SIG-M5 treated with dmso at 0.1 percent for 504 hours (cell line): ENCODE measurements around the gene ITPRID1.
"Not testable (repeated sequence)": the region's sequence is repeated elsewhere in the genome, so short reads cannot be mapped to it uniquely, and the experiment has no call there.

Experiments used
- DNase-seq: peaks from one replicate; lab custom pipeline; 2025; ENCODE audit not compliant: unreplicated experiment; lab: John Stamatoyannopoulos, UW

The ITPRID1 gene

DNA sequence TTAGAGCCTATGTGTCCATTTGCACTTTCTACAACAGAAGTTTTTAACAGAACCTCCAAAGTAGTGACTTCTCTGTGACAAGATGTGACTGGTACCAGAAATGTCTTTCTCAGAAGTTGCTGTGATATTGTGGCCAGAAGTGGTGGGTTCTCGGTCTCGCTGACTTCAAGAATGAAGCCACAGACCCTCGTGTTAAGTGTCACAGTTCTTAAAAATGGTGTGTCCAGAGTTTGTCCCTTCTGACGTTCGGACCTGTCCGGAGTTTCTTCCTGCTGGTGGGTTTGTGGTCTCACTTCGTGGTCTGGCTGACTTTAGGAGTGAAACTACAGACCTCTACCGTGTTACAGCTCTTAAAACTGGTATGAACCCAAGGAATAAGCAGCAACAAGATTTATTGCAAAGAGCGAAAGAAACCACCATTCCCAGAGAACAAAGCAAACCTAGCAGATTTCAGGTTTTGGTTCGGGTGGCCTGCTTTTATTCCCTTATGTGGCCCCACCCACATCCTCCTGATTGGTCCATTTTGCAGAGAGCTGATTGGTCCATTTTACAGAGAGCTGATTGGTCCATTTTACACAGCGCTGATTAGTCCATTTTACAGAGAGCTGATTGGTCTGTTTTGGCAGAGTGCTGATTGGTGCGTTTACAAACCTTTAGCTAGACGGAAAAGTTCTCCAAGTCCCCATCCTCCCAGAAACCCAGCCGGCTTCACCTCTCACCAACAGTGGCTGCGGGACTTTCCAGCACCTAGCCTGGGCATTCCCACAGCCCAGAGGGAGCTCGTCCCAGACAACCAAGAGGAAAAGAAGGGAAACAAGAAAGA is 3.0 kb downstream of the ITPRID1 start:
- no peak for DNase-seq

DNA sequence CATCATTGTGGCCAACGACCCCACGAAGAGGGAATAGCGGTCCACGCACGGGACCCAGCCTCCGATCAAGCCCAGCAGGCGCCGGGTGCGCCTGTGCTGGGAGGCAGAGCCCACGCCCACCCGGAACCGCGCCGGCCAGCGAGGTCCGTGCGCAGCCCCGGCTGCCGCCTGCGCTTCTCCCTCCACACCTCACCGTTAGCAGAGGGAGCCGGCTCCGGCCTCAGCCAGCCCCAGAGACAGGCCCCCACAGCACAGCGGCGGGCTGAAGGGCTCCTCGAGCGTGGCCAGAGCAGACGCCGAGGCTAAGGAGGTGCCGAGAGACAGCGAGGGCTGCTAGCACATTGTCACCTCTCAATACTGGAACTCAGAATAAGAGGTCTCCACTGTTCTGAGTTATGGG is 3.6 kb downstream of the ITPRID1 start:
- DNase-seq = no peak

DNA sequence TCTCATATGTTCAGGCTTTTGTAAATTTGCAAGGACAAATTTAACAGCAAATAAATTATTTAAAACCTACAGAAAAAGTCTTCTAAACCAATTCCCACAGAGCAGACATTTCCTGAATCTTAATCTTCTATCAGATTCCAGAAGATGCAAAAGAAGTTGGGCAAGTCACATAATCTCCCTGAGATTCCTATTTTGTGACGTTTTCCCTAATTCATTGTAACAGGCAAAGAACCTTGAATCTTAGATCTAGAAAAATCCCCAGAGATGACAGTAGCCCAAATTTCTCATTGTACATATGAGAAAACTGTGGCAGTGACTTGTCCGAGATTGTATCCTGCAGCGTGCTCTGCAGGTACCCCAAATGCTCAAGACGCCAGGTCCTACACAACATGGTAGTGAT is 4.9 kb downstream of the ITPRID1 start:
- no peak for DNase-seq

DNA sequence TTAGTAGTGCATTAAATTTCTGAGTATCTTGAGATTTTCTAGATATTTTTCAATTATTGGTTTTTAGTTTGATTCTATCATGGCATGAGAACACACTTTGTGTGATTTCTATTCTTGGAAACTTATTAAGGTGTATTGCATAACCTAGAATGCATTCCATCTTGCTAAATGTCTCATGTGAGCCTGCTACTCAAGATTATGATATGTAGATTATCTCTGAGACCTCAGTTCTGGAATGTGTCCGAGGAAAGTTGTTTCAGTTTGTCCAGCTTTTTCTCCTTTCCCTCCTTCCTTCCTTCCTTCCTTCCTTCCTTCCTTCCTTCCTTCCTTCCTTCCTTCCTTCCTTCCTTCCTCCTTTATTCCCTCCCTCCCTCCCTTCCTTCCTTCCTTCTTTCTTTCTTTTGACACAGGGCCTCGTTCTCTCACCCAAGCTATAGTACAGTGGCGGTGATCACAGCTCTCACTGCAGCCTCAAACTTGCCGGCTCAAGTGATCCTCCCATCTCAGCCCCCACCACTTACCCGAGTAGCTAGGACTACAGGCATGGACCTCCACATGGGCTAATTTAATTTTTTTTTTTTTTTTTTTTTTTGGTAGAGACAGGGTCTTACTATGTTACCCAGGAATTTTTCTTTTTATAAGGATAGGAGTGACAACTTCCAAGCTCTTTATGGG is 7.6 kb downstream of the ITPRID1 start:
- DNase-seq = no peak

DNA sequence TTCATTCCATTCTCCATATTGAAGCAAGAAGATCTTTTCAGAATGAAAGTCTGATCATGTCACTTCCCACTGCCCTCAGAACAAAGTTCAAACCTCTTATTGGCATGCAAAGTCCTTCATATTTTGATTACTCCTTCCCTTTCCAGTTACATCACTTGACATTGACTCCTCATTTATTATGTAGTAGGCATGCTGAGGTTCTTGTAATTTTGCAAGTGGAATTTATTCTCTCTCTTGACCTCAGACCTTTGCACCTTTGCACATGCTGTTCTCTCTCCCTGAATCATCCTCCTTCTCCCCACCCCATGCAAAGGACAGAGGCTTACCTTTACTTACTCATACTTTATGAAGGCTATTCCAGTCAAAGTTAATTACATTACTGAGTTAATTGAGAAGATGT is 13.0 kb downstream of the ITPRID1 start:
- no peak for DNase-seq

DNA sequence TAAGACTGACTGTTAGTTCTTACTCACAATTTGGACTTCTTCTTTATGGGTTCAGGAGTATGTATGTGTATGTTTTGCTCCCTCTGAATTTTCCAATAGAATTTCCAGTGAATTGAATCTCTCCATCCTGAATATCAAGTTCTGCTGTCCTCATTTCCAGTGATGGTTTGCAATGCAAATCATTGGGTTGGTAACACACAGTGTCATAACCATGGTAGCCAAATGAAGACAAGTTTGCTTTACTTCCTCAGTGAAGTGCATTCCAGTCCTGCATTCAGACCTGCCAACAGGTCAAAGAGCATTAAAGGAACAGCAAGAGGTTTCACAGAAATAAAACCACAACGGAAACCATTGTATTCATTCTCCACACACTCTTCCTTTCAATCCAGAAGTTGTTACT is 15.2 kb downstream of the ITPRID1 start:
- no peak for DNase-seq

DNA sequence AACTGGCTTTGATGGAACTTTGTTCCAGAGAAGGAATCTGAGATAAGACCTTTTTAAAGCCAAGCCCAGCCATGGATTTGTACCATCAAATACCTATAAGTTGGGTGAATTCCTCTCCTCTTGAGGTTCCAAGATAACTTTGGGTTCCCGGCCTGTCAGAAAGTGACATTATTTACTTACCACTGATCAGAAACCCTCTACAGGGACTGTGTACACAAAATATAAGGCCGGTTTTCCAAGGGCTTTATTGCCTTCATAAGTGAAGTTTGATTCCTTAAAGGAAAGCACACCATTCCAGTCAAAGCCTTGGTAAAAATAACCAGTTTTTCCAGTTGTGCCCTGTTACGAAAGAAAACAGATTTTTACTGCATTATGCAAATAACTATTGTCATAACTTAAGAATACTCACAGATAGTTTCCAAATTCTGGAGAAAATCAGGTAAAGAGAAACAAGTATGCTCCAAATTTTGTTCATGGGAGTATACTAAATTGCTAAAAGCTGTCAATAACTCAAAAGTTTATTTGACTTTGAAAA is 26.8 kb downstream of the ITPRID1 start:
- not testable (repeated sequence) for DNase-seq

DNA sequence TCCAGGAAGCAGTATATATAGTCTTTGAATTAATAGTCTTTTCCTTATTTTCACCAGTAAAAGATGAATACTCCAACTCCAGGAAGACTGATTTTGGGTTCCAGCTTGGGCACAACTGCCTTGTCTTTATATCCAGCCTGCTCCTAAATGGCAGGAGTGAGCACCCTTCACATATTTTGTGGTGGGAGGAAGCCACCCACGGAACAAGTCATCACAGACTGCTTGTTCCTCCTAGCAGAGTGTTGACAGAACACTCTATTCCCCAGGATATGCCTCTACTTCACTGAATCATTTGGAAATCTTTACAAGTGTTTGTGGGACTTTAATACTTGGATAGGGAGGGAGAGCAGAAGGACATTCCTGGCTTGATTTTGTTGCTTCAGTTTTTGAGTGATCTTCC is 31.7 kb downstream of the ITPRID1 start:
- DNase-seq = no peak

DNA sequence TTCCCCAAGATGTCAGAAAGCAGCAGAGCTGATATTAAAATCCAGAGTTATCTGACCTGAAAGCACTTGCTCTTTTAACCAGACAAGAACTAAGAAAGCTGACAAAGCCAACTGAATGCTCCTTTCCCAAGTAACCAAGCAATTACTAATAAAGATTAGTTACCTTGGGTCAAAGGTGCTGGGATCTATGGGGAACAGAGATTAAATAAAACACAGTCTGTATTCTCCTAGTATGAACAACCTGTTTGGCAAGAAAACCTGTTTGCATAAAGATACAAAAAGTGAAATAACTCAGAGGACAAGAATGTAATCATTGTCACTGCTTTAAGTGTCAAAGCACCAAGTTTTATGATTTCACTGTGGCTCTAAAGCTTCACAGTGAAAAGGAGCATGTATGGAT is 35.7 kb downstream of the ITPRID1 start:
- peak; percentile 52 for DNase-seq

DNA sequence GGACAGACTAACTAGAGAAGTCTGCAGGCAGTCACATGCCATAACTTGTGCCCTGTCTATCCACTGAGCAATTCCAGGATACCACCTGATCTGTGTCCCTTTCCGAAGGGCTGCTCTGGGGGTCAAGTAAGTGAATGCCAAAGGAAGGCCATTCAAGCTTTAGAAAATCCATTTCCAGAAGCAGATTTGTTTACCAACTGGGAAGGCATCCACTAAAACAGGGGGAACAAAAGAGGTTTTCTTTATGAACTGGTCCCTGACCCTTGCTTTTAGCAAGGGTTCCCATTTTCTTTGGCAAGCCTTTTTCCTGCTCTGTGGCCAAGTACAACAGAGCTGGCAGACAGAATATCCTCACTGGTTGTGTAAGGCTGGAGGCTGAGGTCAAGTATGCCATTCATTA is 36.5 kb downstream of the ITPRID1 start:
- DNase-seq = no peak

DNA sequence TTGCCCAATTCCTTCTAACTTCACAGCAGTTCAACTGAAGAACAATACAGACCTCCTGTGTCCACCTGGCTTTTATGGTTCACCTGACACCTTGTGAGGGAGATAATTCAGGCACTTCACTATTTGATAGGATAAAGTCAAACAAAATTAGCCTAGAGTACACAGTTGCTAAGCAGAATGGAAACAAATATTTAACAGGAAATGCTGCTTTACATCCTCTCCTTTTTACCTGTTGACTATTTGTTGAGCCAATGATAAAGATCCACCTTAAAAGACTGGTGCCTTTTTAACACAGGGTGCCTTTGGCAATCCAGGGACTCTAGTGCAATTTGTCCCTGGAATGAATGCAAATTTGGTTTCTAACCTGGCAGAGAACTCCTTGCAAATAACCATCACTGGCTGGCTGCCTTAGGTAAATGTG is 39.8 kb downstream of the ITPRID1 start:
- DNase-seq = peak; percentile 23

DNA sequence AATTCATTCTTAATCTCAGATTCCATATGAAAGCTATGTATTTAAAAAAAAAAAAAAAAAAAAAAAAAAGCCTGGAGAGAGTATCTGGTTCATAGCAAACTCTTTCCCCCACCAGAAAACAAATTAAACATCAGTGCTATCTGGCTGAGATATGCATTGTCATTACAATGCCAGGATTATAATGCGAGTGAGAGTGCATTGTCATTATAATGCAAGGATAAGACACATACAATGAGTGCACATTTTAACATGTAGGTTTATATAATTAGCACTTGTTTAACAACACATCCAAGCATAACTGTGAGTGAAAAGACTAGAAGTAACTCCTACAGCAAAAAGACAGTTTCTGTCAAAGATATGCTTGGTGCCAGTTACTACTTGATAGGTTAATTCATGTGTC is 48.1 kb downstream of the ITPRID1 start:
- no peak for DNase-seq

DNA sequence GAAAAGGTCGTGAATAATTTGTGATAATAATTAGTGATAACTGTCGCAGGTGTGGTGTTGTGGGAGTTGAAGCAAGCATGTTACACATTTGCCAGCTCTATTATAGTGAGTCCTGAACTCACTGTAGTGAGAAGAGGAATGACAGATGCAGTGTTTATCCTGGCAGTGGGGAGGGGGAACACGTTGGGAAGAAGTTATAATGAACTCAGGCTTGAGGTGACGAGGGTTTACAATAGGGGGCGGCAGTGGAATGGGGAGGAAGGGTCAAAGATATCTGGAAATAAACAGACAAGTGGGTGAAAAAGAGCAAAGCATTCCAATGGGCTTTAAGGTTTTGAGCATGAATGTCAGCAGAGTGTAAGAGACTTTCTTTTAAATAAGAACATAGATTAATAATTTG is 49.6 kb downstream of the ITPRID1 start:
- DNase-seq = no peak

DNA sequence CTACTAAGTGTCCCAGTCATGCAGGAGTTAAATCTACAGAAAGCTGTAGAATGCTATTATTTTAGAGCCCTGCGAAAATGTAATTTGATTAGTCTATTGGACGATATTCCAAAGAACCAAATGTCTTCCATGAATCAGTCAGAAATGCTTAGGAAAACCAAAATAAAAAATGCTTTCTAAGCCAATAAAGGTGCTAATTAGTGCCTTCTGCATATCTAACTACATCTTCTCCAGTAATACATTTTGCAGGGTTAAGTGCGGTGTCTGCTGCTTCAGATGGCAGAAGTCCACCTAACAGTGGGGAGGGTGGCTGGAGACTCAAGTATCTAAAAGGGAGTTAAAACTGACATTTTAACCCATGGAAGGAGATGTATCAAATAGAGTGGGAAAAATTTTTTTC is 50.1 kb downstream of the ITPRID1 start:
- DNase-seq = no peak

DNA sequence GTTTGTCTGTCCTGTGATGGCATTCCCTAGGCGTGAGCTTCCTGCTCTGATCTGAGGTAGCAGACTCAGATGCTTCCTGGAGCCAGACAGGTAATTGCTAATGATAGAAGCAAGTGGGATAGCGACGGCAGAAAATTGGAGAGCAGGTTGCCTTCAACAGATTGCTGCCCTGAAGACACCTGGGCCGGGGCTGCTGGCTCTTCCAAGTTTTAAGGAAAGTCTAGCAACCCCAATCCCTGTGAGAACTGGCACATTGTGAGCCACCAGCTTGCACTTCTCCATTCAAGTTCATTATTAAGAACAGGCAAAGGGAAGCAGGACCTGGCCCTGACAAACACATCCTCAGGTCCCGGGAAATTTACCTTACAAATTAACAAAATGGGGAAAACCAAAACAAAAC is 50.8 kb downstream of the ITPRID1 start:
- DNase-seq = no peak

DNA sequence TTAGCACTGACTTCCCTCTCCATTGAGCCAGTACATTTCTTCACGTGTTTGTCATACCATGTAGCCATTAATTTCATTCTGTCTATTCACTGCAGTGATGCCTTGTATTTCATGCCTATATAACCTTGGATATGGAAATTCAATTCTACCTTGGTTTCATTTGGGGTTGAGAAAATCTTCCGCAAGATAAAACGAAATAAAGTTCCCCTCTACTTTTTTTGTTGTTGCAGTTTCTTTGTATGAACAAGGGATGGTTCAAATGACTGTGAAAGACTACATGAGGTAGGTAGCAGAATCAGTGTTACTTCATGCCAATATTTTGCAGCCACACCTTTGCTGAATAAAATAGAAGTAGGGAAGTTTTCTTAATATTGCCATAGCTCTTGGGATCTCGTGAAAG is 55.6 kb downstream of the ITPRID1 start:
- DNase-seq = no peak

DNA sequence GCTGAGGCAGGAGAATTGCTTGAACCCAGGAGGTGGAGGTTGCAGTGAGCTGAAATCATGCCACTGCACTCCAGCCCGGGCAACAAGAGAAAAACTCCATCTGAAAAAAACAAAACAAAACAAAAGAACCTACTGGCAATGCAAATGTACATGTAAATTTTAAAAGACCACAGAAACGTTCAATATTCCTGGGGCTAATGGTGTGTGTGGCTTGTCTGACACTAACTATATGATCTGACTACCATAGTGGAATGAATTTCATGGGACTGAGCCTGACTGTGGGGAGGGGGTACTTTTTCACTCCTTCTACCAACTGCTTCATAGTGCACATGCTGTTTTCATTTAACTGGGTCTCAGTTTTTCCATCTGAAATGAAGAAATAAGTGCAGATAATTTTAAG is 69.6 kb downstream of the ITPRID1 start:
- no peak for DNase-seq

DNA sequence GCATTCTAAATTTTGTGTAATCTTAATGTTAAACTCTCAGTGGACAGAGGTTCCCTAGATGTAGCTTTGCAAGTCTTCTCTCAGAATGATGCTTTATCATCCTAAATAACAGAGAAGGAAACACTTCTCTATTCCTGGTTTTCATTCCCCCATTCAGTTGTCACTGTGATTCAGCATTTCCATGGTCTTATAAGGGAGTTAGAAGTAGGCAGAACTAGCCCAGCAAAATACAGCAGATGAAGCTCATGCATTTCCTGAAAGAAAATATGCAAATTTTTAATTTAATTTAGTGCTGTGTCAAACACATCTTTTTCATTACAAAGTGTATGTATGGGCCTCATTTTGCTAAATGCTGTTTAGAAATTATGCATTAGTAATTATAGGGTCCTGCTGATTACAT is 70.1 kb downstream of the ITPRID1 start:
- no peak for DNase-seq

DNA sequence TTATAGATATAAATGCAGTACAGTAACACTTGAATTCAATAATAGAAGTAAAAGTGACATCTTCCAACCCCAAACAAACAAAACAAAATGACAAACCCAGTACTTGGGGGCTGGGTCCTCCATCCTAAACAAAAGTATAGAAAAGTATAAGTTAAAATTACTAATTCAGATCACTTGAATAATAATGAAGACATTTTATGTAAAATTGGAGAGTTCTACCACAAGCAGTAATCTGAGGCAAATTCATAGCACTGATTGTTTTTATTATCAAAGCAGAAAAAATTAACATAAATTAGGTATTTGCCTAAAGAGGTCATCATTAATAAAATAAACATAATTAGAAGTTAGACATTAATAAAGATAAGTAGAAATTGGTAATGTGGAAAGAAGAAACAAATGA is 81.5 kb downstream of the ITPRID1 start:
- no peak for DNase-seq

DNA sequence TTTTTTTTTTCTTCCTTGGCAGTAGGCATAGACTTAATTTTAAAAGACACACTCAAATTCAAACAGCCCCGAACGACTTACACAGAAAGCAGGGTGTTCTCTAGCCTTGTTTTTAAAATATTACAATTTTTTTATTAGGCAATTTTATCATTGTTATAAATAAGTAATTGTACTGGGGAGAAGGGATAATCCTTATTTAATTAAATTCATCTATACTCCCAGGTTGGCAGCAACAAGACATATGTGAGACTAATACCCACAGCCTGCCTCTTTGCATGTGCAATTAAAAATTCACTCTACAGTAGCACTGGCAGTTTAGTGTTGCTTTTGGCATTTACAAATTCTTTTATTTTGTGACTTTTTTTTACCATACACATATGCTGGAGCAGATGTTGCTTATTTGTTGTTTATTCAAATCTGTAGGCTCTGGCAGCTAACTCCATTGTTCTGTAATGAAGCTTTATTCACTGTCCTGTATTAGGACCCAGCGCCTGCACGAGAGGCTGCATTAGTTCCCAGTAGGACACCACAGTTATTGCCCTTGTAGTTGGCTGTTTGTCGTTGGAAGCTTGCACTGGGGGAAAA is 88.2 kb downstream of the ITPRID1 start:
- no peak for DNase-seq

DNA sequence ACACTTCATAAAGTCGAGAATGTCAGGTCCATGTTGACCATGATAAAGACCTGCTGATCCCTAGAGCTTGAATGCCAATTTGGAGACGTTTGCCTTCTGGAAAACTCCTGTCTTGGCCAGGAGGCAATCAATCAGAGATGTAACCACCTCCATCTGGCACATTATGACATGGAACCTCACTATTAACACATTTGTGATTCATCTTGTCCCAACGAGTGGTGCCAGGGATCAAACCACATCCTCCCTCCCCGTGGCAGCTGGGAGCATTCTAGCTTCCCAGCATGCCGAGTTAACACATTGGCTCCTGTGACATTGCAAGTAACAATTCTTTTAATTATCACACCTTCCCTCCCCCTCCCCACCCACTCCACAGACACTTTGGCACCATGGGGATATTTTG is 89.2 kb downstream of the ITPRID1 start:
- no peak for DNase-seq

DNA sequence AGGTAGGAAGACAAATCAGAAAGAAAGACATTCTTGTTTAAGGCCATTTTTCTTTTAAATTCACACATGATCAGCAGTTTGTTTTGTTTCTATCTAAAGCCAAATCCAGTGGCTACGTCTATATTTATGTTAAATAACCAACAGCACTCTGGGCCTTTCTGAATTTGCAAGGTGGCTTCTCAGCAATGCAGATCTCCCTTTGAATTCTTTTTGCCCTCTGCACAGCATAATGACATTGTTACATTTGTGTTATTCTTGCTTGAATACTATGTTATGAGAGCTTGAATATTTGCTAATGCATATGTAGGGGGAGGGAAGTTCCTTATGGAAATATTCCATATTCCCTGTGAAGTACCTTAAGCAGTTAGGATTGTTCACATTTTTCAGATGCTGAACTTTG is 99.7 kb downstream of the ITPRID1 start:
- no peak for DNase-seq
